Measurements from ENCODE around the gene CLPSL2. TPM values are rescaled to one million over a fixed set of nuclear protein-coding genes. Genes with fewer than 3 reads are reported as not detected.

Gene CLPSL2
- total RNA-seq, 1 donor from 2014 or later = not detected

DNA sequence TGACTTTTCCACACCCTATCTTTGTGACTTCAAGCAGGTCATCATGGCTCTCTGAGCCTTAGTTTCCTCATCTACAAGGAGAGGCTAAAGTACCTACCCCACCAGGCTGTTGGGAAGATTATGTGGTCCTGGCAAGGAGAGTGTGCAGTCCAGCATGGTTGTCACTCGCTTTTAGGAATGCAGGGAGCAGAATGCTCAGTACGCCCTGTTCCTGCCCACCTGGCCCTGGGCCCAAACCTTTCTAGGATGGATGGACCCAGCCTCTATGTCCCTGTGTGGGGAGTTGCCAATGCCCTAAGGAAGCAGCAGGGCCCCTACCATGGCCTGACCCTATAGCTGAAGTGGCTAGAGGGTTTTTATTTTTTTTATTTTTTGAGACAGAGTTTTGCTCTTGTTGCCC is 2.0 kb downstream of the CLPSL2 start:
- intact Hi-C loops (cut with DNase I) = no loop called here
- ATAC-seq = no peak
- no peak for DNase-seq (ENCODE audit: low spot score)

DNA sequence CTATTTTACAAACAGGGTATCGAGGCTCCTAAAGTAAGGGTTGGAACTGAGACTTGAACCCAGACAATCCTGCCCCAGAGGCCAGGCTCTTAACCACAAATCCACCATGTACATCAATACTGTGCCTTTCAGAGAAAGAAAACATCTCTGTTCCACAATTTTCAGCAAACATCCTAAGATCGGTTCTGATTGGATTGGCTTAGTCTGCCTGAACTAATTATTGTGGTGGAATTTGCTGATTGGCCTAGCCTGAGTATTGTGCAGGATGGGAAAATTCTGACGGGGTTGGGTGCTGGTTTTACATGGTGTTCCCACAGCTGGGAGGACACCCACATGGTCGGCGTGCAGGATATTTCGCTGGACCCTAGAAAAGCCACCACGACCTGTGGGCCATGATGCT is 4.3 kb downstream of the CLPSL2 start, which contains the start of gene CLPSL1:
Gene CLPSL1, plus strand, starts transcription at position 301 of the 400 bp plus-strand sequence. Its CDS starts 92 bp downstream, at position 393.
- ATAC-seq = no peak
- DNase-seq (ENCODE audit: low spot score) = no peak
- intact Hi-C loops (cut with DNase I) = no loop called here

DNA sequence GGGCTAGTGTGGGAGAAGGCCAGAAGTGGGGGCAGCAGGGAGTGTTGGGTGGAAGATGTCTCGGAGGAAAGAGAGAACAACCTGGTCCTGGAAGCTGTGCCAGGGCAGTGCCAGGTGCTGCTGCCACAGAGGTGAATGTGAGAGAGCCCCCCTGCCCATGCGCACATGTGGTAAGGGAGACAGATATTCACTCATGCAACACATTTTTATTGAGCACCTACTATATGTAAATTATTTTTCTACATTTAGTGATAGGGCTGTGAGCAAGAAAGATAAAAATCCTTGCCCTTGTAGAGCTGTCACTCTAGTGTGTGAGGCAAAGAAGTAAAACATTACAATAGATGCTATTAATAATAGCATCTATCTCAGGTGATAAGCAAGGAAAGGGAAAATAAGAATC is 4.9 kb downstream of the CLPSL2 start:
- no peak for DNase-seq (ENCODE audit: low spot score)
- intact Hi-C loops (cut with DNase I) = no loop called here
- ATAC-seq = no peak

DNA sequence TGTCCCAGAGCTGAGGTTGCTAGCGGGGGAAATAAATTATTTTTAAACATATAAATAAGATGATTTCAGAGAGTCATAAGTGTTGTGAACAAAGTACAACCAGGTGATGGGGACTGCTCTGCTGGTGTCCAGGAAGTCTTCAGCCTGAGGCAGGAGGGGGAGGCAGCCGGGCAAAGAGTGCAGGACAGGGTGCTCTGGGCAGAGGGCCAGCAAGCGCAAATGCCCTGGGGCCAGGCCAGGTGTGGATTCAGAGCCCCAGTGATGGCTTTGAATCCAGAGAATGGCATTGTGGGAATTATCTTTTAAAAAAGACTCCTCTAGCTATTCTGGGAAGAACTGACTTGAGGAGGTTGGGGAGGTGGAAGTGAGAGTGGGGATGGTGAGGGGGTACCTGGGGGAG is 6.0 kb downstream of the CLPSL2 start:
- no peak for DNase-seq (ENCODE audit: low spot score)
- ATAC-seq = no peak
- intact Hi-C loops (cut with DNase I) = no loop called here

DNA sequence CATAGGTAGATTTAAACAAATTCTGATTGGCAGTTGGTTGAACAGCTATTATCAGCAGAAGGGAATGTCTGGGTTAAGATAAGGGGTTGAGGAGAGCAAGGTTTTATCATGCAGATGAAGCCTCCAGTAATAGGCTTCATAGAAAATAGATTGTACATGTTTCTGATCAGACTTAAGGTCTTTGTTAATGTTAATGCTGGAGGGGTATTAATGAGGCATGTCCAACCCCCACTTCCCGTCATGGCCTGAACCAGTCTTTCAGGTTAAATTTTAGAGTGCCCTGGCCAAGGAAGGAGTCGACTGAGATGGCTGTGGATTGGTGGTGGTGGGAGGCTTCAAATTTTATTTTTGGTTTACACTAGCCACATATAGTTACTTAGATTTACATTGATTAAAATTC is 7.8 kb downstream of the CLPSL2 start:
- DNase-seq (ENCODE audit: low spot score) = no peak
- no peak for ATAC-seq
- intact Hi-C loops (cut with DNase I) = no loop called here

DNA sequence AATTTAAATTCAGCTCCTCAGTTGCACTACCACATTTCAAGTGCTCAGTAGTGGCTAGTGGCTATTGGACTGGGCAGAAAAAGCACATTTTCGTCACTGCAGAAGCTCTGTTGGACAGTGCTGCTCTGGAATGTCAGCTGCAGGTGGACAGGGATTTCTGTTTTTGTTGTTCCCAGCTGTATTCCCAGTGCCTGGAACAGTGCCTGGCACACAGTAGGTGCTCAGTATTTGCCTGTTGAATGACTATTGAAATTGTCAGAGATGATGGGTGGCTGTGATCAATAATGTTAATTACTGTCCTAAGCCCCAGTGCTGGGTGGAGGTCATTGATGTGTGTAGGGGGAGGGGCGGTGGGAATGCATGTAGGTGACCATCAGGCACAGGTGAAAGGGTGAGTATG is 9.9 kb downstream of the CLPSL2 start:
- intact Hi-C loops (cut with DNase I) = no loop called here
- ATAC-seq (no peak), DNase-seq (ENCODE audit: low spot score) (no peak)

DNA sequence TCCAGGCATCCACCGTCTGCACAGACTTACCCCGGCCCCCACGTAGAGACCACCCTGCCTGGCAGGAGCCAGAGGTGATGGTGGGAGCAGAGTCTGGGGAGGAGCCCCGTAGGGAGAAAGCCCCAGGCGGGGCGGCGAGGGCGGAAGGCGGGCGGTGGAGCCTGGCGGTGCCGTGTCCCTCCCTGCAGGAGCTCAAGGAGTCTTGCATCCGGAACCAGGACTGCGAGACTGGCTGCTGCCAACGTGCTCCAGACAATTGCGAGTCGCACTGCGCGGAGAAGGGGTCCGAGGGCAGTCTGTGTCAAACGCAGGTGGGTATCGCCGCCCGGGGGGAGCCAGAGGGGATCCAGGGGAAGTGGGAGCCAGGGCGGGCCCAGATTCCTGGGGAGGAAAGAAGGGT is 10.4 kb downstream of the CLPSL2 start:
- ATAC-seq (peak; percentile 15), DNase-seq (ENCODE audit: low spot score) (no peak)
- intact Hi-C loops (cut with DNase I) = no loop called here

DNA sequence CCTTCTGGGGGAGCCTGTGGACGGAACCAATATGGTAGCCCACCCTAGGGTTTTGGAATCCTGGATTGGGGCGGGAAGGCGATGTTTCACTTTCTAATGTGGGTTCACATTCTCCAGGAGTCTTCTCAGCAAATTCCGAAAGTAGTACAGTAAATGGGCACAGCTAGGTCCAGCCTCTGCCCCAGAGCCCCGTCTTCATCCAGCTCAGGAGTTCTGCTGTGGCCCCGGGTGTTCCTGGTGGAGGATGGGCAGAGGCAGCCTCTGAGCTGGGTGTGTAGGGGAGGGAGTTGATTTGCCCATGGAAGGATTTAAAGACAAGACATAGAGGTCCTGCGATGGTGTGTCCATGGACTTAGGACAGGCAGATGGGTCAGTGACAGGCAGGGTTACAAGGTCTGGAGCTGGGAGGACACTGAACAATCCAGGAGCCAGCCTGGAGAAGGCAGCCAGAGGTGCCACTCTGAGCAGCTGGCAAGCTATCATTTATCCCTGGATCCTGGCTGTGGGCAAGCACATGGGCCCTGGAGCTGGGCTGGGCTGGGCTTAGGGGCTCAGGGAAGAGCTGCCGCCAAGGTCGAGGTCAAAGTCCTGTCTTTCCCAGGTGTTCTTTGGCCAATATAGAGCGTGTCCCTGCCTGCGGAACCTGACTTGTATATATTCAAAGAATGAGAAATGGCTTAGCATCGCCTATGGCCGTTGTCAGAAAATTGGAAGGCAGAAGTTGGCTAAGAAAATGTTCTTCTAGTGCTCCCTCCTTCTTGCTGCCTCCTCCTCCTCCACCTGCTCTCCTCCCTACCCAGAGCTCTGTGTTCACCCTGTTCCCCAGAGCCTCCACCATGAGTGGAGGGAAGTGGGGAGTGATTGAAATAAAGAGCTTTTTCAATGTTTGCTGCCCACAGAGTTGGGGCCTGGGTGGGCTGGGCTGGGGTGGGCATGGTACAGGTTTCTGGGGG is 11.1 kb downstream of the CLPSL2 start:
- peak; percentile 10 for ATAC-seq
- no peak for DNase-seq (ENCODE audit: low spot score)
- intact Hi-C loops (cut with DNase I) = no loop called here

DNA sequence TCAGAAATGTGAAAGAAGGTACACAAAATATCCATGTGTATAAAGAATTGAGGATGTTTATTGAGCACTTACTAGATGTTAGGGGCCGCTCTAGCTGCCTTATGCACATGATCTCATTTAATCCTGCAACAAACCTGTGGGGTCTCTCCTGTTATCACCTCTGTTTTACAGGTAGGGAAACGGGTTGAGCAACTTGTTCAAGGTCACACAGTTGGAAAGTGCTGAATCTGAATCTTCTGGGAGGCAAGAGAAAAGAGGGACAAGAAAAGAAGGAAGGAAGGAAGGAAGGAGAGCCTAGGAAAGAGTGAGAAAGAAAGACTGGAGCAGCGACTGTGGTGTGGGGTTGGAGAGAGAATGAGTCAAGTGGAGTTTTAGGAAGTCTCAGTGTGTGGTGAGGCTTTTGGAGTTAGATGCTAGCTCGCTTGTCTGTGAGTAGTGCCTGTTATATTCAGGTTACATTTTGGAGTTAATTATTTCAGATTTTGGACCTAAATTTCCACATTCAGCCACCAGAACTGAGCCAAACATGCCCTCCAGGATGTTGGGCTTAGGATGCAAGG is 12.1 kb downstream of the CLPSL2 start:
- ATAC-seq (no peak), DNase-seq (ENCODE audit: low spot score) (no peak)
- intact Hi-C loops (cut with DNase I) = no loop called here

DNA sequence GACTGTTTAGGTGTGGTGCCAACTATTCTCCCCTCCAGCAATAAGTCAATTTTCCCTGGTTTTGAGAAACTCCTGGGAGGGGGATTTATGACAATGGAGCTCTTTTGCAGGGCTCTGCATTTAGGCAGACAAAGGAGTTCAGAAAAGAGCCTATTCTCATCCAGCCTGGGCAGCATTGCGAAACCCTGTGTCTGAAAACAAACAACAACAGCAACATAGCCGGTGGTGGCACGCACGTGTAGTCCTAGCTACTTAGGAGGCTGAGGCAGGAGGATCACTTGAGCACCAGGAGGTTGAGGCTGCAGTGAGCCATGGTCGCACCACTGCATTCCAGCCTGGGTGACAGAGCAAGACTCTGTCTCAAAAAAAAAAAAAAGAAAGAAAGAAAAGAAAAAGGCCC is 14.3 kb downstream of the CLPSL2 start:
- ATAC-seq = no peak

DNA sequence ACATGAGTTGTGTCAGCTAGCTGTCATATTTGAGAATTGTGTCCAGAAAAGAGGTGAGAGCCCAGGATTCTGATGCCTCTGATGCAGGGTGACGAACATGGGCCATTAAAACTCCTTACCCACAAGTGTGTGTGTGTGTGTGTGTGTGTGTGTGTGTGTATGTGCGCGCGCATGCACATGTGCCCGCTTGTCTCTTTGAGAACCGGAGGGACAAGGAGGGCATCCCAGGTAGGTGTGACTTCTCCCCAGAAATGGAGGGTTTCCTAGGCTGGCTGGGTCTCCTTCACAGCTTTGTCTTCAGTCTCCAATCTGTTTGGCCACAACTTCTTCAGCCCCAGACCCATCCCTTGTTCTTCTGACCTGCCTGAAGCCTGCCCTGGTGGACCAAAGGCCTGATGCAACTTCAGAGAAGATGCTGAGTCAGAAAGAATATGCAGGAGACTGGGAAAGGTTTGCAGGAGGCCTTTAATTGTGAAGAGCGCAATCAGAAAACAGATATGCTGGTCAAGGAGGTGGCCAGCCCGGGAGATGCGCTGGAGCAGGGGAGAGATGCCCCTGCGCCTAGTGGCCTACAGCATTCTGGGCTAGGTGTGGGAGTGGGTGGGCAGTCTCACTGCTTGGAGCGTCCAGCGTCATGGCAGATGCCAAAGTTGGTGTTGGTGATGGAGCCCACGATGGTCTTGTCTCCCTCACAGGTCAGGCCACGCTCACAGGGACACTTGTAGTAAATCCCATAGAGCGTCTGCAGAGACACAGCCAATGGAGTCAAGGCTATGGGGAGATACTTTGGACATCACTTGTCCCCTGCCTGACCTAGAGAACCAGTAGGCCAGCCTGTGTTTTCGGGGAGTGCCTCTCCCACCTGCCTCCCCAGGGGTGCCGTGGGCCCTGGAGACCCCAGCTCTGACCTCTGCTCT is 18.4 kb downstream of the CLPSL2 start:
- intact Hi-C loops (cut with DNase I) = no loop called here
- ATAC-seq (no peak), DNase-seq (ENCODE audit: low spot score) (no peak)

More for the DNA sequence above, 14.3 kb downstream of the CLPSL2 start:
- intact Hi-C loops (cut with DNase I) = no loop called here
- no peak for DNase-seq (ENCODE audit: low spot score)

DNA sequence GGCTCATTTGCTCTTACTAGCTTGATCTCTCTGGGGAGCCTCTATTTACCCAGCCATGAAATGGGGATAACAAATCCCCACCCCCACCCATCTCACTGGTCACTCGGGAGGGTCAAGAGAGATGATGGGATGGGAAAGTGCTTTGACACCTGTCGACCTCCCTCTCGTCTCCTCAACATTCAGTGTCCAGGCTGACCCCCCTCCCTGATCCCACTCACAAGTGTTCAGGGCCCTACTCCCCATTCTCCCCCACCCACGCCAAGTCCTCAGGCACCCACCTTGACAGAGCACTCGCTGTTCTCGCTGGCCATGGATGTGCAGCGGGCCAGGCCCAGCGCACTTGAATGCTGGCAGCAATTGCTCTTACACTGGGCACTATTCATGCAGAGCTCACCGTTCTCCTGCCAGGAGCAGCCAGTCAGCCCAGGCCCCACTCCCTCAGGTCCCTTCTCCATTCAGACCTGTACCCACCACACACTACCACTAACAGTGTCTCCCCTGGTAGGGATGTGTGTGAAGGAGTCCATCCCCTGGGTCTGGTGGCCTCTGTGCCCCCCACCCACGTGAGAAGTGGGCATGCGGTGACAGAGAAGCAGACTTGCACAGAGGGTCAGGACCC is 19.2 kb downstream of the CLPSL2 start:
- intact Hi-C loops (cut with DNase I) = no loop called here
- peak; percentile 38 for ATAC-seq

DNA sequence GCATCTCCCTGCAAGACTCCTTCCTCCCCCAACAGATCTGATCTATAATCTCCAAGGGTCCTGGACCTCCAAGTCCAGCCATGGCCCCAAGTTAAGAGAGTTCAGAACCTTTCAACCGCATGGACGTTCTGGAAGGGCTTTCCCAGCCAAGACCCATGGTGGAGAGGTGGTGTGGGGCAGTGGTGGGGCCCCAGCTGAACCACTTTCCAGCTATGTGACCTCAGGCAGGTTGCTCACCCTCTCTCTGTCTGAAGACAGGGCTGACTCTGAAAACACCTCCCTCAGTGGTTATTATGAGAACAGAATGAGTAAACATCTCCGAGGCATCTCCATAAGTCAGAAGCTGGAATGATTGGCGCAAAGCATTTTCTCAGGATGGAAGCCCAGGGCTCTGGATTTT is 19.8 kb downstream of the CLPSL2 start:
- DNase-seq (ENCODE audit: low spot score) (no peak), ATAC-seq (no peak)
- intact Hi-C loops (cut with DNase I) = no loop called here

More for the DNA sequence above, 19.2 kb downstream of the CLPSL2 start:
- DNase-seq (ENCODE audit: low spot score) = no peak

DNA sequence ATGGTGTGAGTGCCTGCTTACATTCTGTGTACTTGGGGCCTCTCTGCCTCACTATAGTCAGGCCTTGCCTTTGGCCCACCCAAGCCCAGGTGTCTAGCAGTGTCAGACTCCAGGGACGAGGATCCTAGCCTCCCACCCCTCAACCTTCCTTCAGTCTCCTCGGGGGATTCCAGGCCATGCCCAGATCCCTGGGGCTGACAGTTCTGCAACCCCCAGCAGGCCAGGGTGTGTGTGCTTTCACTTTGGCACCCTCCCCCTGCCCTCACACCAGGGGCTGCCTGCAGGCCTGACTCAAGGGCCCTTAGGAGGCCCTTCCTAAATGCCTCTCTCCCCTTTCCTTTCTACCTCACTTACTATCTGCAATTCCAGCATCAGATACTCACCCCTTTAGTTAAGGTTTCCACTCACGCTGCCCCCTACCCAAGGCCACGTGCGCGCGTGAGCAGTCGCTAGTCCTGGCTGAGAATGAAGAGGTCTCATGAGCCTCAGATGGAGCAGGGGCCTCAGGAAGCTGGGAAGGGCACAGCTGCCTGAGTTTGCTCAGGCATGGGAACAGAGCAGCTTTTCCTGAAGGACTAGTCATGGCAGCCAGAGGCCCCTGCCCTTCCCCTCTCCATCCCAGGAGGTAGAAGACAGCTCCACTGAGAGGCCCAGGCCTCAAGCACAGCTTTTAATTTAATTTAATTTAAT is 21.6 kb downstream of the CLPSL2 start:
- DNase-seq (ENCODE audit: low spot score) = no peak
- no peak for ATAC-seq
- intact Hi-C loops (cut with DNase I) = no loop called here

DNA sequence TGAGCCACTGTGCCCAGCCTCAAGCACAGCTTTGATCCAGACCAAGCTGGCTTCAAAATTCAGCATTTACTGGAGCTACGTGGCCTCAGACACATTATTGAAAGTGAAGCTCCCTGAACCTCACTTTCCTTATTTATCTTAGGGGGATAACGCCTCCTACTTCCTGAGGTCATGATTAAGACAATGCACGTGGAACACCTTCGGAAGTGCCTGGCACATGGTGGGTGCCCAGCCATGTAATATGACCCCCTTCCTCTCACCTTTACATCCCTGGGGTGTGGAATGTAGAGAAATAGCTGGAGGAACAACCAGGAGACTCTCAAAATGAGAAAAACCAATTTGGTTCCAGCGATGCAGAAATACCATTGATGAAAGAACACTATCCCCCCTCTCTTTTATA is 22.3 kb downstream of the CLPSL2 start:
- DNase-seq (ENCODE audit: low spot score) (no peak), ATAC-seq (no peak)
- intact Hi-C loops (cut with DNase I) = no loop called here

DNA sequence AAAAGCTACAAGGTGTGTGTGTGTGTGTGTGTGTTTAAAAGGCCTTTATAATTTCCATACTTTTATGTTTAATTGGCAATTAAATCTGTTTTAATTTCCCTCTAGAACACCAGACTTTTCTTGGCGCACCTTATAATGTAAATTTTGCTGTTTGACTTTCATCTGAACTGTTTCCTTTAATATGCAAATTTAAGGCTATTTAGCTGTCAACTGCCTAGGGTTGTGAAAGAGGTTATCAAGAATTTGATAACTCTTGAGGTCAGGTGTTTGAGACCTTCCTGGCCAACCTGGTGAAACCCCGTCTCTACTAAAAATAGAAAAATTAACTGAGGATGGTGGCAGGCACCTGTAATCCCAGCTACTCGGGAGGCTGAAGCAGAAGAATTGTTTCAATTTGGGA is 24.8 kb downstream of the CLPSL2 start:
- DNase-seq (ENCODE audit: low spot score) (no peak), ATAC-seq (no peak)
- intact Hi-C loops (cut with DNase I) = no loop called here

DNA sequence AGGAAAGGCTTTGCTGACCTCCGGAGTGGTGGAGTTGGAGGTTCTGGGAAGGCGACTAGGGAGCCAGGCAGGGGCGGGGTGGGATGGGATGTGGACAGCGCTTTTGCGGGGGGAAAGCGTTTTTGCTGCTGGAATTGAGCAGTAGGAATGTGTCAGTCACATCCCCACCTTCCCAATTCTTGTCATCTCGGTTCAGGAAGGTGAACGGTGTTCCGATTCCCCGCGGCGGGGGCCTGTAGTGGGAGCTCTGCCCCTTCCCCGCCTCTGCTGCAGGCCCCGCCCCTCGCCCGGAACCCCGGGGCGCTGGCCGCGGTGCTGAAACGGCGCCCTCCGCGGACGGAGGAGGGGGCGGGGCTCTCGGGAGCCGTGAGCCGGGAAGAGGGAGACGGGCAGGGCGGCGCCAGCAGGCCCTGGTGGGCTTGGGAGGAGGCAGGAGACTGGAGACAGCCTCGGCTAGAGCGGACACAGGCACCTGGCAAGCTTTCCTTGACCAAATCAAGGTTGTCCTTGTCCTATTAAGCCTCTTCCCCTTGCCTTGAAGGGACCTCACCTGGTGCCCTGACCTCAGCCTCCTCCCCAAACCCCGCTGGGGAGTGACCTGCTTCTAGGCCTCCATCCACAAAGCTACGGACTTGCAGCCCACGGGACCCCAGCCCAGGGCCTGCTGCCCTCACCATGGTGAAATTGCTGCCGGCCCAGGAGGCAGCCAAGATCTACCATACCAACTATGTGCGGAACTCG is 28.8 kb downstream of the CLPSL2 start, which contains the start of gene LHFPL5:
Gene LHFPL5, plus strand, starts transcription at position 357 of the 741 bp plus-strand sequence. Its CDS starts 319 bp downstream, at position 676.
- DNase-seq (ENCODE audit: low spot score) (no peak), ATAC-seq (peak; percentile 52)
- intact Hi-C loops (cut with DNase I) = no loop called here

DNA sequence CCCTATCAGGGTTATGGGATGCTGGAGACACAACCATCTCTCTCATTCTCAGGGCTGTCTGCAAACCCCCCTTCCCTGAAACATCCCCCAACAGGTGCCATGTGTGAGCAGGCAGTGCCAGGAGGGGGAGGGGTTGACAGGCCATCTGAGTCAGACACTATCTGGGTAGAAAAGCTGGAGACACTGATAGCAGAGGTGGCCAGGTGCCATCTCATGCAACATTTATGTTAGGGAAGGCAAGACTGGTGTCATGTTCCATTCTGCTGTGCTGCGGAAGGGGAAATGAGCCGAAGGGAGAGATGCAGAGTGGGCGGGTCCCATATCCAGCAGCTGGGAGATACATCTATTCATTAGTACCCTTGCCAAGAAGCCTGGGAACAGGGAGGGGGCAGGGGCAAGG is 32.3 kb downstream of the CLPSL2 start:
- intact Hi-C loops (cut with DNase I) = no loop called here
- no peak for ATAC-seq

More for the DNA sequence above, 32.3 kb downstream of the CLPSL2 start:
- DNase-seq (ENCODE audit: low spot score) = no peak
